HEK293T (cell line): ENCODE results near the gene PAQR9.

ENCODE experiments used
- CTBP1 ChIP-seq: fragments of 450-650 bp; IDR thresholded peaks from 2 replicates; pipeline ENCODE4 v1.6.1; 2016; ENCODE audit warnings: borderline replicate concordance
- FOXA1 ChIP-seq: fragments of 450-650 bp; IDR thresholded peaks from 2 replicates; pipeline ENCODE4 v1.6.1; 2016; ENCODE audit warnings: mild to moderate bottlenecking
- FOXM1 ChIP-seq: fragments of 450-650 bp; IDR thresholded peaks from 2 replicates; pipeline ENCODE4 v1.6.1; 2017; ENCODE audit warnings: mild to moderate bottlenecking, borderline replicate concordance
- LEF1 ChIP-seq: fragments of 450-650 bp; IDR thresholded peaks from 2 replicates; pipeline ENCODE4 v1.6.1; 2017; ENCODE audit warnings: mild to moderate bottlenecking, borderline replicate concordance
- SP1 ChIP-seq: fragments of 450-650 bp; IDR thresholded peaks from 2 replicates; pipeline ENCODE4 v1.6.1; 2017
- SUZ12 ChIP-seq: fragments of 450-650 bp; IDR thresholded peaks from 2 replicates; pipeline ENCODE4 v1.6.1; 2016; ENCODE audit warnings: mild to moderate bottlenecking
- ZNF384 ChIP-seq: fragments of 450-650 bp; IDR thresholded peaks from 2 replicates; pipeline ENCODE4 v1.6.1; 2016

- no peak for TF ChIP-seq FOXM1
- TF ChIP-seq SP1 = no peak
- no peak for TF ChIP-seq LEF1
- TF ChIP-seq ZNF384 = no peak
- no peak for TF ChIP-seq CTBP1
- TF ChIP-seq SUZ12 = no peak
- no peak for TF ChIP-seq FOXA1
Observed at GRCh38 chr3:143002083-143002712, 38.7 kb upstream of the PAQR9 start.
